NT2/D1 (cell line): Measurements from ENCODE around the gene HBD.

Experiments
- SUZ12 ChIP-seq: IDR thresholded peaks from 2 replicates; pipeline ENCODE4 v1.6.1; 2011; ENCODE audit not compliant: insufficient read length, insufficient read depth; ENCODE audit errors: extremely low read depth
- ZNF274 ChIP-seq: IDR thresholded peaks from 2 replicates; pipeline ENCODE4 v1.6.1; 2011; ENCODE audit warnings: mild to moderate bottlenecking, low read depth, low read length

- no peak for TF ChIP-seq SUZ12
- no peak for TF ChIP-seq ZNF274
These were observed 8.8 kb downstream of the HBD start for GRCh38 chr11:5225480-5225871.
